CD4-positive, alpha-beta T cell treated with Interferon alpha-2 for 1 hour (primary cell): Measurements from ENCODE around the gene ZNF778.

Experiments used
- DNase-seq, 2 donors: peaks; one replicate each; pipeline ENCODE4 v3.0.0-alpha.2; 2020 to 2022

ZNF778 gene

DNA sequence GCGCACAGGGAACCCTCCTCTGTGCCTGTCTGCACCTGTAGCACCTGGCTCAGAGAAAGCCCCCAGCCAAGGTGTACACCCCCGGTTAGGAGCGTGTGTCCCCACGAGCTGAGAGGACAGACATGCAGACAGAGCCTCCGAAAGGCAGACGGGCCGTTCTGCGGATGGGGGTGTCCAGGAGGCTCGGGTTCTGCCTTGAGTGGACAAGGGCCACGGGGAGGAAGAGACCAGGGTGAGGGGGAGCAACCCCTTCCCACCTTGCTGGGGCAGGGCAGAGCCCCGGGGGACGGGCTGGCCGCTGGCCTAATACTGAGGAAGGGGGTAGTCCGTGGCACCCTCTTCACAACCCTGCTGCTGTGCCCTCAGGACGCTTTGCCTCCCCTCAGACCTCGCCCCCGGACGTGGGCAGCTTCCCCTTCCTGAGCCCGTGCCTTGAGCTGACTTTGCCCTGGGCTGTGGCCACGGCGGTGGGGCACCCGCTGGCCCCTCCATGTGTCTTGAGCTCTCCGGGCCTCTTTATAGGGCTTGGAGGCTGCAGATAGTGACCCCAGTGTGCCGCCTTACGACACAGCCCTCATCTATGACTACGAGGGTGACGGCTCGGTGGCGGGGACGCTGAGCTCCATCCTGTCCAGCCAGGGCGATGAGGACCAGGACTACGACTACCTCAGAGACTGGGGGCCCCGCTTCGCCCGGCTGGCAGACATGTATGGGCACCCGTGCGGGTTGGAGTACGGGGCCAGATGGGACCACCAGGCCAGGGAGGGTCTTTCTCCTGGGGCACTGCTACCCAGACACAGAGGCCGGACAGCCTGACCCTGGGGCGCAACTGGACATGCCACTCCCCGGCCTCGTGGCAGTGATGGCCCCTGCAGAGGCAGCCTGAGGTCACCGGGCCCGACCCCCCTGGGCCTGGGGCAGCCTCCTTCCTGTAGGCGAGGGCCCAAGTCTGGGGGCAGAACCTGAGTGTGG is 22.9 kb upstream of the ZNF778 start:
- DNase-seq, result no peak

DNA sequence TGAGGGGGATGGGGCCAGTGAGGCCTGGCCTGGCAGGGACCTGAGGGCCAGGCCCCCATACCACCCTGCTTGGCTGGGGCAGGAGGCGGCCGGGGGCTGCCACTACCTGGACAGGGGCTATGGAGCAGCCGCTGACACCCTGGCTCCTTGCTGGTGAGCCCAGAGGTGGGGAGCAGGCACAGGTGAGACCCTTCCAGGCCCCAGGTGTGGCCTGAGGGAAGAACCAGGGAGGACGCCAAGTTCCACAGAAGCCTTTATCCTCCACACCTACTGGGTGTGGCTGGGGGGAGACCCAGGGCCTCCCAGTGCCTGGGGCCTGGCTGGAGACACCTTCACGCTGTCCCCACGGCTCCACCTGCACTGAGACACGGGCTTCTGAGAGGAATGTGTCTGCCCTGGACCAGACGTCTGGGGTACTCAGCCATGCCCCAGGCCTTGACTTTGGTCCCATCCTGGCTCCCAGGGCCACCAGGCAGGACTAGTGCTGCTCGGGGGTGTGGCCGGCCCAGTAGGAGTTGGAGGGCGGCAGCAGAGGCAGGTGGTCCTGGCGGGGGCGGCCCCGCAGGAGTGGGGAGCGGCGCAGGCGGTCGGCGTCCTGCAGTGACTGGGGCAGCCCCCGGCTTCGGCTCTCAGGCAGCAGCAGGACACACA is 21.9 kb upstream of the ZNF778 start:
- DNase-seq, result no peak

GRCh38 chr16:89197033-89197632 is 20.4 kb upstream of the ZNF778 start:
- no peak for DNase-seq

DNA sequence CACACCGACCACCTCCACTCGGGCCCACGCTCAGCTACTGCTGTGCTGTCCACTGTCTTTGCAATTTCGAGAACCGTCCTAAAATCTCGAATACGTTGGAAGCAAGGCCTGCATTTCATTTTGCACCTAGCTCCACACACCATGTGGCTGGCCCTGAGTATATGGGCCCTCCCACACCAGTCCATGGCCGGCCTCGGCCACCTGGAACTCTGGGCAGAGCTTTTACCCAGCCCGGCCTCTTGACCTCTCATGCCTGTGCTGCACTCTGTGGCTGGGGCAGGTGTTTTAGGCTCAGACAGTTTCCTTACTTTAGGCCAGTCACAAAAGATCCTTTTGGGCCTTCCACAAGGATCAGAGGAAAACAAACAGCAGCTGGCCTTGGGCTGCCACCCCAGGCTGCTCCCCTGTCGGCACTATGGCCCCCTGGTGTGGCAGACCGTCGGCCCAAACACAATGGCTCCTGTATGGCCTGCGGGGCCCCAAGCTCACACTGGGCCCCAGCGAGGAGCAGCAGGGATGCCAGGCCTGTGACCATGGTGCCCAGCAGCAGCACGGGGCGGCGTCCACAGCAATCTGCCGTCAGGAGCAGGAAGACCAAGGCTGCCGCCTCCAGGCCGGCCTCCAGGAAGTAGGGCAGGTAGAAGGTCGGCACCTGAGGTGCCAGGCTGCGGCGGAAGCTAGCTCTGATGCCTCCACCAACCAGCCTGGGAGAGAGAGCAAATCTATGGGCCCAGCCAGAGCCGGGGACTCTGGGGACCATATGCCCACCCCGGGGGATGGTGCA is 19.7 kb upstream of the ZNF778 start:
- no peak for DNase-seq

DNA sequence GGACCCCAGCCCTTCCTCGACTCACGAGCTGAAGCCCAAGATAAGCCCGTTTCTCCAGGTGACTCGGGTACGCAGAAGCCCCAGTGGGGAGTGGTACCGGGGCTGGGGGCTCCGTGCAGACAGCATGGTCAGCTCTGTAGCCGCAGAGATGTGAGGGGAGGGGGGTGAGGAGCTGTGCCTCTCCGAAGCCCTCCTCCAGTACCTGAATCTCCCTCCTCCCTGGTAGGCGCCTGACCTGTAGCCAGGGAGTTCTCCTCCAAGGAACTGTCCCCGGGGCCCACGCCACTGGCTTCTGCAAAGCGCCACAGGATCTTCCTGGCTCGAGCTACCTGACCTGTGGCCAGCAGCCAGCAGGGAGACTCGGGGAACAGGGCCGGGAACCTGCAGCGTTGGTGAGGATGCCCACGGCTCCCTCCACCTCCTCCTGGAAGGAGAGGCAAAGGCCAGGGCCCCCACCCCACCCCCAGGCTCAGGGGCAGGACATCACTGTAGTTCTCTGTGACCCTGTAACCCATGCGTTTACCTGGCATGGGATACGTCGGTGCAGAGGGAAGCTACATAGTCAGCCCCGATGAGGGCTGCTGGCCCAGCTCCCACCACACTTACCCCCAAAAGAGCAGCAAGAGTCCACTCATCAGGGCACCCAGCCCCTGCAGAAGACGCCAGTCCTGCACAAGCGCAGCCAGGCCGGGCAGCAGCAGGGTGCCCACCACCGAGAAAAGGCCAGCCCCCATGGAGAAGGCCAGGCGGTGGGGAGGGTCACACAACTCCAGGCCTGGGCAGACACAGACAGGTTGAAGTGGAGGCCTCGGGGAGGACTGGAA is 18.9 kb upstream of the ZNF778 start:
- no peak for DNase-seq

- DNase-seq, result no peak
Observed at GRCh38 chr16:89199241-89200123, 18.0 kb upstream of the ZNF778 start.

- no peak for DNase-seq
Observed at GRCh38 chr16:89200124-89200849, 17.2 kb upstream of the ZNF778 start, which contains the start of gene SLC22A31. Gene SLC22A31, minus strand, starts transcription at chr16:89200537. Its CDS starts 36 bp downstream, at chr16:89200501.

GRCh38 chr16:89200850-89201411 is 16.6 kb upstream of the ZNF778 start:
- DNase-seq, result no peak

DNA sequence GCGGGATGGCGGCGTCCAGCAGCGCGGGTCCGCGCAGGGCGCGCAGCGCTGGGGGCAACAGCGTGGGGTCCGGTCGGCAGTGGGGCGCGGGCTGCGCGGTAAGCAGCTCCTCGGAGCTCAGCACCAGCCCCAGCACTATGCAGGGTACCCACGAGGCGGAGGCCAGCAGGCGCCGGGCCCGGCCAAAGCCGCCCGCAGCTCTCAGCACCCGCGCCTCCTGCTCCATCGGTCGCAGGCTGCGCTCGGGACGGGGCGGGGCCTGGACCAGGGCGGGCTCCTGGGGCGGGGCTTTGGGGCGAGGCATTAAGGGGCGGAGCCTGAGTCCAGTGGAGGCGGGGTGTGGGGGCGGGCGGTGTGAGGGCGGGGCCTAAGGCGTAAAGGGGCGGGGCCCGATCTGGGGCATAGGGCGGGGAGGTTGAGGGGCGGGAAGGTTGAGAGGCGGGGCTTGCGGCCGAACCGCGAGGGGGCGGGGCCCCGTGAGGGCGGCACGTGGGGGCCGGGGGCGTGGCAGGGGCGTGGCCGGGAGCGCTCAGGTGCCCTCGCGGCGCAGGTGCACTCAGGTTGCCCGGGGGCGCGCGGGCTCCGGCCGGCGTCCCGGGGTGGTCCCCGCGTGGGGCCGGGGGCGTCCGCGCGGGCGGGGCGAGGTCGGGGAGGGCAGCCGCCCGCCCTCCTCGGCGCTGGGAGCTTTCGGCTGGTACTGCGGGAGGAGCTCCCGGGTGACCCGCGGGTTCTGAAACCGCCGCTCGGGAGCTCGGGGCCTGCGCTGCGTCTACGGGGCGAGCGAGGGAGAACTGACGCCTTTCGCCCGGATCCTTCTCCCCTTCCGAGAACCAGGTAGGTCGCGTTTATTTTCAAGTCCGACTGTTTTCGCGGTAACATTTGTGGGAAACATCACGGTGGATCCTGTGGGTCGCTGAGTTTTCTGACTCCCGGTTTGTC is 15.8 kb upstream of the ZNF778 start:
- peak; percentile 80 to 87 for DNase-seq

DNA sequence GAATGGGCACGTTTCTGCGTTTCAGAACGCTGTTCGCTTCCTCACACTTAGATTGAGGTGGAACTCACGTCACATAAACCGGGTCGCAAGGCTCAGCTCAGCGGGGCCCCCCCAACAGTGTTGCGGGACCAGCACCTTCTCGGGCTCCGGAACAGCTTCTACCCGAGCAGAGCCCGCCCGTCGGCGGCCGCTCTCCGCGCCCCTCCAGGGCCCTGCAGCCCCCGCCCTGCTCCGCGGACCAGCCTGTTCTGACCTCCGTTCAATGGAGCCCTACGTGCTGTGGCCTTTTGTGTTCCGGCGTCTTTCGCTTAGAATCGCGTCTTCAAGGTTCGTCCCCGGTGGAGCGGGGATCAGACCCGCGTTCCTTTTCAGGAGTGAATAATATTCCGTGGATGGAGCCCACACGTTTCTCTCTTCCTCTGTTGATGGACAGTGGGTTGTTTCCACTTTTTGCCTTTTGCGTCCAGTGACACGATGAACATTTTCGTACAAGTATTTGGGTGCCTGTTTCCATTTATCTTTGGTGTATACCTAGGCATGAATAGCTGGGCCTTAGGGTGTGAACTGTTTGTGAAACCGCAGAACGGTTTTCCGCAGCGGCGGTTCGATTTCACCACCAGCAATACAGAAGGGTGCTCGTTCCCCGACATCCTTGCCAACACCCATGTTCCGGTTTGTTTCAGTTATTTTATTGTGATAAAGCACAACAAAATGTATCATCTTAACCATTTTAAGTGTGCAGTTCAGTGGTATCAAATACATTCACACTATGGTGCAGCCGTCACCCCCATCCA is 14.9 kb upstream of the ZNF778 start:
- no peak for DNase-seq

GRCh38 chr16:89207993-89208392 is 9.5 kb upstream of the ZNF778 start:
- no peak for DNase-seq

DNA sequence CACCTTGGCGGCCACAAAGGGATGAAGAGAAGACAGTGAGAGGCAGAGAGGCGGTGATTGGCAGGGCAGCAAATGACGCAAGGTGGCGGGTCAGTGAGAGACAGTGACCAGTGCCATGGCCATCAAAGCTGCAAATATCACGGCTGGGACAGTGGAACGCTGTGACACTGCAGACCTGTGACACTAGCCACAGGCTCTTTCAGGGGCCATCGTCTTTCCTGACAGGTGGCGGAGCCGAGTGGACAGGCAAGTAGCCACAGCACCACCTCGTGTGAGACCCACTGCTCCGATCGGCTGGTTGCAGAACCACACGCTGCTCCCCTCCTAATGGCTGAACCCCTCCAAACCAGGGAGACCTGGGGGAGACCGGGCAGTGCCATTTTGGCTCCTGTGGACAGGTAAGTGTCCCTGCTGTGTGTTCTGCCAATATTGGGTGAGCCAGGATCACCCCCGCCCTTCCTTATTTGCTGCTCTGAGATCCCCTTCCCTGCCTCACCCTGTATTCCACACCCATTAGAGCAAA is 7.9 kb upstream of the ZNF778 start:
- no peak for DNase-seq

GRCh38 chr16:89210165-89210903 is 7.2 kb upstream of the ZNF778 start:
- no peak for DNase-seq

DNA sequence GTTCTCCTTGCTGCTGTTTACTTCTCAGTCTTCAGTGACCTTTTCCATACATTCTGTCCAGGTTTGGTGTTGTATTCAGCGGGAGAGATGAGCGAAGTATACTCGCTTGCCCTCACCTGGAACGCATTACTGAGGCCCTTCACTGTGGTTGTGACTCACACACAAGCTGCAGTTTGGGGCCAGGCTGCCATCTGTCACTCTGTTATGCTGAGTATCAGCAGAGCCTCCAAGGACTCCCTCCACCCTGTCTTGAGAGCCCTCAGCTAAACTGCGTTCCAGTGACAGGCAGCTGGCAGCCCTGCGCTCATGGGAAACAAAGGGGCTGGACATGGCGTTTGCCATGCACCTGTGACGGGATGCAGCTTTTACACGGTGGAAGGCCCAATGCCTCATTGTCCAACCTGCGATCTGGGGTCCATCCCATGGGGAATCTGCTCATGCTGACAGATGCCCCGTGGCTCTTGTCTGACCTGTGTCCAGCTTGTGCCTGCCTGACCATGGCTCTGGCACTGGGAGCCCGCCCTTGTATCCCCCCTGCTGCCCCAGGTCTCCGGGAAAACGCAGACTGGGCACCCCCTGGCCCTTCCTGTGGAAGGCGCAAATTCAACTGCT is 6.5 kb upstream of the ZNF778 start:
- DNase-seq, result no peak

GRCh38 chr16:89216315-89217137 is 977 bp upstream of the ZNF778 start:
- peak; percentile 81 to 85 for DNase-seq

GRCh38 chr16:89217138-89217387 is 440 bp upstream of the ZNF778 start:
- no peak for DNase-seq
